IPS DF 4.7 (cell line): ENCODE measurements around the gene IQCE.

Source experiments
- DNase-seq: peaks from one replicate; pipeline ENCODE4 v3.0.0-alpha.2; 2013; ENCODE audit warnings: low spot score; ENCODE audit errors: extremely low read depth

Gene IQCE

DNA sequence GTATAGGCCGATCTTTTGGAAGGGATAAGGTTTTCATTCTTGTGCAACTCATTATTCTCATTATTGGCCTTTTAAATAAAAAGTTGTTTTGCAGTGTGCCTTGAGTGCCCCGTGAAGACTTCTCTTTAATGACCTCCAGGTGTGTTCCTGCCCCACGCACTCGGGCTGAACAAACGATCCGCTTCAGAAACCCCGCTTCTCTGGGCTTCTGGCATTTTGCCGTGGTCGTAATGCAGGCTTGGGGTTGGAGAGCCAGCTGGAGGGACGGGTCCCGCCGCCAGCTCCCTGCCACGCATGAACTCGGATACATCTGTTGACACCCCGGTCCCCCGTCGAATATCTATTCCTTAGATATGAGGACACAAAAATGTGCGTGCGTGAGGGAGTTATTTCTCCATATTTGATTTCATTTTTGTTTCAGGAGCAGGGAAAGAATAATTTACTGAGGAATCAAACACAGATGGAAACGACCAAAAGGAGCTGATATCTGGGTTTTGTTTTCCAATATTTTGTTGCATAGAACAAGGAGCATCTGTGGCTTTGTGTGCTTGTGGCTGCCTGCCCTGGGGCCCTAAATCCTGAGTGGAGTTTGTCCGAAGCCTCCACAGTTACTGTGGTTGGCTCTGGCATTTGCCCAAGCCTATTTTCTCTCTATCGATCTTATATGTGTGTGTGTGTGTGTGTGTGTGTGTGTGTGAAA is 56.0 kb downstream of the IQCE start:
- no peak for DNase-seq

DNA sequence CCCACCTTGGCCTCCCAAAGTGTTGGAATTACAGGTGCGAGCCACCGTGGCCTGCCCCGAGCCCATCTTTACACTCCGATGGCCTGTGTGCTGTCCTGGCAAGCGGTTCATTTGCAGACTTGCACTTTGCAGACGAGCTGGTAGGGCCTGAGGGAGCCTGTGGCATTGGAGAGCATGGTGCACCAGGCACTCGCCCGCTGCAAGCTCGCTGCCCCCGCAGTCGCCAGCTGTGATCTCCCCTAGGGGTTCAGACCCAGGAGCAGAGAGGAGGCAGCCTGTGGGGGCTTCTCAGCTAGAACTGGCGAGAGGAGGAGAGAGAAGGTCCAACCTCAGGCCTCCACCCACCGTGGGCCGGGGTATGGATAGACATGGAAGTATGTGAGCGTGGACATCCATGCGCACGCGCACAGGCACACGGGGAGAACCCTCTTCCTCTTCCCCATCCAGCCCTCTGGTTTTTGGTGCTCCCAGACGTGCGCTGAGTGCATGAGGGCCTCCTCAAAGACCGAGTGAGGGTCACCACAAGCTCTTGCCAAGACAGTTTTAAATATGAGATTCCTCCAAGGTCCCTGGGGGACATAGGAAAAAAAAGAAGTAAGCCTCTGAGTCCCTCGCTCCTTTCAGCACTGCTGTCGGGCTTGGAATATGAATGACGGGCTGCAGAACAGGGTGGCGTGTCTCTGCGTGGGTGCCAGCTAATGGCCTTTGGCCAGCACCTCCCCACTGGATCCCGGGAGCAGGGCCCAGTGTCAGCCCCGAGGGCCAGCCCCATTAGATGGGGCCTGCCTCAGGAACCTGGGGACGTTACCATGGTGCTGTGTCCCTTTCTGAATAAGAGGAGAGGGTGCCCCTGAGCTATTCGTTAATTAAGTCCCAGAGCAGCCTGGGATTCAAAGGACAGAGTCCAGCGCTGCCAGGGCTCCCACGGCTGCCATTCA is 57.9 kb downstream of the IQCE start:
- DNase-seq: no peak

- DNase-seq: no peak
Observed at GRCh38 chr7:2617325-2617905, 58.6 kb downstream of the IQCE start.

DNA sequence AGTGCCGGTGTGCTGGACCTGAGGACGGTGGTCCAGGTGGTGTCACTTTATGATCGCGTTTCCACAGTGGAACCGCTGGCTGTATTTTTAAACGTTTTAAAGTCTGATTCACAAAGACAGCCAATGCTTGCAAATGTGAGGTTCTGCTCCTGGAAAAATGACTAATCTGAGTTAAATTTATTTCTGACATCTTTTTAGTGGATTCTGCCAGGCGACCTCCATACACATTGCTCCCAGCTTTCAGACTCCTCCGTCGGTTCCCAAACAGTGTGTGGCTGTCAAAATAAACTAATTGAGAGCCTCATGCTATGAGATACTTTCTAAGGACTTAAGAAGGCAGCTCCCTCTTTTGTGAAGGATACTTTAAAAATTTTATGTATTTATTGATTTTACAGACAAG is 60.3 kb downstream of the IQCE start:
- no peak for DNase-seq

GRCh38 chr7:2621061-2621828 is 62.5 kb downstream of the IQCE start:
- no peak for DNase-seq

GRCh38 chr7:2621948-2622640 is 63.3 kb downstream of the IQCE start:
- DNase-seq: no peak

DNA sequence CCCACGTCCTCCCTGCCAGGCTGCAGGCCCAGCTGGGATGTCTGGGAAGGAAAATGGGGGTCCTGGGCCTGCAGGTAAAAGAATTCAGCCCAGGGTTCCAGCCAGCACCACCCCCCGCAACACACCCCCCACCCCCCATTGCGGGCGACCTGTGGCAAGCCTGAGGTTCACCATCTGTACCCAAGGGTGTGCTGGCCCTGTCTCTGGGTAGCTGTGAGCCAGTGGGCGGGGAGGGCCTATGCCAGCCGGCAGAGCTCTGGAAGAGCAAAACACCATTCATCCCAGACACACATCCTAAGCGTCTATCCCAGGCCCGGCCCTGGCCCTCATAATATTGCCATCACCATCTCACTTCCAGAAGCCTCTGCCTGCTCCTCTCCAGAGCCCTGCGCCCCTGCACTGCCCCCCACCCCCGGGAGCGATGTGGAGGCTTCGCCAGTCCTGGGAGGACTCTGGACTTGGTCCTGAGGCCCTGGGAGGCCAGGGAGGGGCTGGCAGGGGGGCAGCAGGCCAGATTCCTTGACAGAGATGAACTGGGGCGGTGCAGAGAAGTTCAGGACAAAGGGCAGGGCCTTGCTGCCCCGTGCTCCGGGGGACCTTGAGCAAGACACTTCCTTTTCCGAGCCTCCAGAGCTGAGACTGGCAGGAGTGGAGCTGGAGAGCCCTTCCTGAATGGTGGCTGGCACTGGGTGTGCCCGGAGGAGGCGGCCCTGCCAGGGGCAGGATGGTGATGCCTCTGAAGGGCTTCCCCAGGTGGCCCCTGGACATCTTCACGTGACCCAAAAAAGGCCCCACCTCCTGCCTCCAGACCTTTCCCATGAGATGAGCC is 64.3 kb downstream of the IQCE start:
- DNase-seq: no peak

- no peak for DNase-seq
Observed at GRCh38 chr7:2623698-2624014, 64.9 kb downstream of the IQCE start.

GRCh38 chr7:2624293-2624886 is 65.6 kb downstream of the IQCE start:
- no peak for DNase-seq

DNA sequence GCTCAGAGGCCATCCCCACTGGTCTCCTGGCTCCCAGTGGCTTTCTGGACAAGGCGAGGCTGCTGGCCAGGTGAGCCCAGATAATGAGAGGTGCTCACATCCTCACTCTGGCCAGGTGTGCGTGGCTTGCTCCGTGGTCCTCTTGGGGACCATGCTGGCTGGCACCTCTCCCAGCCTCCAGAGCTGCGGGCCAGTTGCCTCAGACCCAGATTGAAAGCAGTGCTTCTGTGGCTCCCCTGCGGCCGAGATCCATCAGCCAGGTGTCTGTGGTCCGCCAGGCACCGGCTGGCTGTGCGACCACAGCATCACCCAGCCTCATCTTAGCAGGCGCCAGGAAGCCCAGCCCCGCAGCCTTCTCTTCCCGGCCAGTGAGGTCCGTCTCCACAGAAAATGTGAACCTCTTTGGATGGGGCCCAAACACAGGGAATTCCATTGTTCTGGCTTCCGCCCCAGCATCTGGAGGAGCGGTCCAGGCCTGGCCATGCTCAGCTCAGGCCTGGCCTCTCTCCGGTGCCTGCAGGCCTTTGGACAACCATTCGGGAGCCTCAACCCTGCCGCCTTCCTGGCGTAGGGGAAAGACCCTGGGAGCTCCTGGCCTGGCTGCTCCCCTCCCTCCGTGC is 67.8 kb downstream of the IQCE start:
- DNase-seq: no peak

GRCh38 chr7:2627258-2628129 is 68.7 kb downstream of the IQCE start:
- no peak for DNase-seq

GRCh38 chr7:2628130-2628482 is 69.3 kb downstream of the IQCE start:
- no peak for DNase-seq

GRCh38 chr7:2628891-2629290 is 70.1 kb downstream of the IQCE start:
- no peak for DNase-seq

DNA sequence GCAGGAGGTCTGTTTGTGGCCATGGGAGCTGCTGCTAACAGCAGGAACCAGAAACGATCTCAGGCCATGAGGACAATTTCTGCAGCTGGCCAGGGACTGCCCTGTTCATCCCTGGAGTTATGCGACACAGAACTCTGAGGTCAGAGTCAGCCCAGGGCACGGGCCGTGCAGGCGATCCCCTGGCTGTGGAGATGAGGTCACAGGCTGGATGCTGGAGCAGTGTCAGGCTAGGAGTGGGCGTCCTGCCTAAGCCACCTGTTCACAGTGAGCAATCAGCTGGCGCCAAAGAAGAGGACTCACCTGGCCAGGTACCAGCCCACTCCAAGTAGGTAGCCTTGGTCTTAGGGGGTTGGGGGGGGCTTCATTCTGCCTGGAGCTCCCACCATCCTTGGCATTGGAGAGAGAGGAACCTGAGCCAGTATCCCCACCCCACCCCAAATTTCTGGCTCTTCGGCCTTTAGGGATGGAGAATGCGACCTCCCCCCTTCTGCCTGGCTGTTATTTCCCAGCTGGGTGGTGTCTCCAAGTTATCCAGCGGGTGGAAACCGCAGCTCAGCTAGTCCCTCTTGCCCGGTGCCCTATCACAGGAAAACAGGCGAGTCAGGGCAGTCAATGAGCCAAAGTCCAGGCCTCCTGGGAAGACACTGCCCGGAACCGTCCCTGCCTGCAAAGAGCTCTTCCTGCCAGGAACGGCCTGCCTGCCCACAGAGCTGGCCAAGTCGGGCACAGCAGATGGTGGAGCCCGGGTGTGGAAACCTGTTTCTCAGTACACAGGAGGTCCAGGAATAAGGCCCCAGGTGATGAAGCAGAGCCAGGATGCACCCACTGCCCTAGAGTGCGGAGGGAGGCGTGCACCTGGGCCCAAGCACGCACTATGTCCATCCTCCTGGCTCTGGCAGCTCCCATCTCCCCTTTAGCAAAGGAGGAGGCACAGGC is 71.2 kb downstream of the IQCE start:
- DNase-seq: no peak

- no peak for DNase-seq
Observed at GRCh38 chr7:2631946-2632732, 73.4 kb downstream of the IQCE start, which contains the start of gene TTYH3. TTYH3 (plus strand) TSS chr7:2631986; CDS start chr7:2632156, 170 bp downstream.

DNA sequence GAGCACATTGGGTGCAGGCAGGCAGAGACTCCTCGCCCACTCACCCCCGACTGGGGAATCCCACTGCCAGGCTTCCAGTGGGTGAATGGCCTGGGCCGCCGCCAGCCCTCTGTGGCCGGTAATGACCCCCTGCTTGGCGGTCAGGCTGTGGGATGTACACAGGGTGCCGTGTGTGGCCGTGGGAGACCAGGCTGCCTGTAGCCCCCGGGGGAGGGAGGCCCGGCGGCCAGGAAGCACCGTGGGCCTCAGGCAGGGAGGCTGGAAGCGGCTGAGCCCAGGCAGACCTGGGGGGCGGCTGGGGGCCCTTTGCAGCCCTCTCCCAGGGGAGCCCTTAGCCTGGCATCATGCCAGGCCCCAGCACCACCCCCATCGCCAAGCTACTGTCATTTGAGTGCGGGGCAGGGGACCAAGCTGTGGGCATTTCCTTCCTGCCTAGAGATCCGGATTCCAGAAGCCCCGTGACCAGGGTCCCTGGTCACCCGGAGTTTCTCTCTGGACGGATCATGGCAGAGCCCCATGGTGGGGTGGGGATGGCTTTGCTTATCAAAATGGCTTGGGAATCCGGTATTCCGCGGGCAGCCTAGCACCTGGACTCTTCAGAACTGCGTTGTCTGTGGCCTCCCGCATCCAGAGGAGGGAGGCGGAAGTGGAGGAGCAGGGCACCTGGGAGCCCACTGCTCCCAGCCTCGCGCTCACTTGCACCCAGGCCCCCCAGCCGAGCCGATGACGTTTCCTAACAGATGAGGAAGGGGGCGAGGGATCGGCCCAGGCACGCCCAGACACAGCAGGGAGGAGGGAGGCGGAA is 74.2 kb downstream of the IQCE start:
- no peak for DNase-seq
